Endothelial cell of umbilical vein (primary cell): ENCODE data around the gene CDX1. TPM values are rescaled to one million over a fixed set of nuclear protein-coding genes. Genes with fewer than 3 reads are reported as not detected.

ENCODE experiments used
- BruUV-seq: library from RNA; stranded (reverse); fragments of 400-500 nt; replicated peaks from 2 replicates; lab custom pipeline; 2021; lab: Mats Ljungman, UMichigan
- CTCF ChIA-PET: fragments of 300-600, 350-600 bp; sonication (Branson Sonifier 250); formaldehyde crosslinking; loops from one replicate; lab custom pipeline; 2021; ENCODE audit warnings: antibody characterized with exemption, inconsistent platforms; lab: Charles Lee
- POLR2A ChIA-PET: fragments of 300-600, 350-600 bp; sonication (Branson Sonifier 250); formaldehyde crosslinking; loops from one replicate; lab custom pipeline; 2021; ENCODE audit warnings: antibody characterized with exemption, inconsistent platforms; lab: Charles Lee
- DNase-seq: peaks from one replicate; pipeline ENCODE4 v3.0.0-alpha.2; 2011; ENCODE audit warnings: low read depth, low spot score
- FAIRE-seq: peaks from 2 replicates; lab custom pipeline; 2011; peaks lifted over from hg19 to GRCh38; lab: Jason Lieb, UNC
- H2AFZ ChIP-seq: 2 replicates; pipeline ENCODE4 v1.6.0; 2012; ENCODE audit warnings: low read depth, low read length, control low read depth, inconsistent platforms
- H3K27ac ChIP-seq: 2 replicates; pipeline ENCODE4 v1.5.1; 2011; ENCODE audit warnings: low read depth, mild to moderate bottlenecking, control low read depth, low read length, moderate library complexity; ENCODE audit not compliant: insufficient read depth
- H3K27me3 ChIP-seq, 2 experiments: 2 replicates each; pipeline versions ENCODE4 v1.6.0 to v1.6.1; 2011; ENCODE audit warnings: low read length in 2 of 2, mixed read lengths in 1 of 2; ENCODE audit not compliant: control insufficient read depth in 2 of 2, insufficient read depth in 2 of 2
- H3K36me3 ChIP-seq, 2 experiments: 2 replicates in 1 of 2; 3 replicates in 1 of 2; pipeline ENCODE4 v1.5.1; 2011; ENCODE audit warnings: low read length in 2 of 2, mild to moderate bottlenecking in 1 of 2, moderate library complexity in 1 of 2; ENCODE audit not compliant: control insufficient read depth in 2 of 2, insufficient read depth in 2 of 2; ENCODE audit errors: extremely low read depth in 1 of 2
- H3K4me1 ChIP-seq: 3 replicates; pipeline ENCODE4 v1.5.1; 2011; ENCODE audit warnings: mild to moderate bottlenecking, low read length; ENCODE audit not compliant: control insufficient read depth, insufficient read depth; ENCODE audit errors: extremely low read depth
- H3K4me2 ChIP-seq: 2 replicates; pipeline ENCODE4 v1.6.1; 2011; ENCODE audit warnings: low read length, control low read depth, mixed read lengths; ENCODE audit not compliant: insufficient read depth
- H3K4me3 ChIP-seq, 3 experiments: fragments of 200-600 bp in 1 of 3; sonication (generic), shearing (Covaris generic) in 1 of 3; replicated peaks in 1 of 3; 2 replicates each; pipeline ENCODE4 v1.5.1; 2011 to 2016; ENCODE audit warnings: control low read depth in 3 of 3, low read length in 3 of 3, mild to moderate bottlenecking in 2 of 3, inconsistent platforms in 1 of 3, low read depth in 1 of 3, moderate library complexity in 1 of 3; ENCODE audit not compliant: insufficient read depth in 1 of 3
- H3K79me2 ChIP-seq: 2 replicates; pipeline ENCODE4 v1.6.0; 2012; ENCODE audit warnings: low read length, inconsistent platforms; ENCODE audit not compliant: control insufficient read depth, insufficient read depth
- H3K9ac ChIP-seq: replicated peaks from 2 replicates; pipeline ENCODE3; 2011; ENCODE audit warnings: low read length, control low read depth; ENCODE audit not compliant: insufficient read depth; ENCODE audit errors: extremely low read depth
- H3K9me1 ChIP-seq: replicated peaks from 3 replicates; pipeline ENCODE4 v1.6.0; 2011; ENCODE audit warnings: mild to moderate bottlenecking, low read length; ENCODE audit not compliant: control insufficient read depth, insufficient read depth; ENCODE audit errors: extremely low read depth
- H3K9me3 ChIP-seq: replicated peaks from 2 replicates; pipeline ENCODE4 v1.5.1; 2012; ENCODE audit warnings: low read length, inconsistent platforms; ENCODE audit not compliant: control insufficient read depth, insufficient read depth
- H4K20me1 ChIP-seq: replicated peaks from 2 replicates; pipeline ENCODE3; 2011; ENCODE audit warnings: mild to moderate bottlenecking, low read length; ENCODE audit not compliant: control insufficient read depth, insufficient read depth; ENCODE audit errors: extremely low read depth
- CTCF ChIP-seq, 2 donors: IDR thresholded peaks; 1 replicate in 1 of 2; 2 replicates in 1 of 2; pipeline ENCODE4 v1.5.1; 2011; ENCODE audit warnings: low read length in 2 of 2, mild to moderate bottlenecking in 2 of 2, moderate library complexity in 2 of 2, control low read depth in 1 of 2, inconsistent platforms in 1 of 2, low read depth in 1 of 2; ENCODE audit not compliant: insufficient read depth in 1 of 2; ENCODE audit errors: extremely low read depth in 1 of 2
- EZH2 ChIP-seq: IDR thresholded peaks from 2 replicates; pipeline ENCODE4 v1.6.1; 2012; ENCODE audit warnings: borderline replicate concordance, low read depth, mild to moderate bottlenecking, moderate library complexity, low read length, inconsistent platforms; ENCODE audit not compliant: severe bottlenecking
- FOS ChIP-seq: IDR thresholded peaks from 2 replicates; pipeline ENCODE4 v1.6.1; 2011; ENCODE audit warnings: mild to moderate bottlenecking, low read length, moderate library complexity, borderline replicate concordance; ENCODE audit not compliant: insufficient read depth
- GATA2 ChIP-seq: IDR thresholded peaks from 2 replicates; pipeline ENCODE4 v1.7.0; 2011; ENCODE audit warnings: low read depth, mild to moderate bottlenecking, moderate library complexity, mixed read lengths, low read length; ENCODE audit not compliant: insufficient read length, insufficient read depth
- JUN ChIP-seq: IDR thresholded peaks from 2 replicates; pipeline ENCODE4 v1.6.1; 2011; ENCODE audit warnings: borderline replicate concordance, low read depth; ENCODE audit not compliant: insufficient read length, insufficient read depth
- MAX ChIP-seq: IDR thresholded peaks from 2 replicates; pipeline ENCODE4 v1.6.1; 2011; ENCODE audit not compliant: insufficient read depth, insufficient read length
- MYC ChIP-seq: IDR thresholded peaks from one replicate; pipeline ENCODE4 v1.6.1; 2011; ENCODE audit warnings: mild to moderate bottlenecking, low read depth, low read length
- POLR2A ChIP-seq: IDR thresholded peaks from 2 replicates; pipeline ENCODE4 v1.6.1; 2012; ENCODE audit warnings: low read depth, mild to moderate bottlenecking, control low read depth, low read length
- POLR2AphosphoS5 ChIP-seq: IDR thresholded peaks from 2 replicates; pipeline ENCODE4 v1.6.1; 2012; ENCODE audit warnings: low read depth, mild to moderate bottlenecking, control low read depth, low read length, moderate library complexity; ENCODE audit not compliant: insufficient read depth
- dilution Hi-C: fragments of 300-500 bp; cut with MboI; formaldehyde crosslinking; loops from one replicate; pipeline ENCODE4 v1.15.0; 2019; ENCODE audit warnings: low sequenced_read_pairs; ENCODE audit not compliant: extremely low pct_ligation_motif_present
- intact Hi-C: fragments of 100-400 bp; cut with micrococcal nuclease; formaldehyde crosslinking; loops from one replicate; pipeline ENCODE4 v1.10.0; 2022
- polyA plus RNA-seq, 4 experiments: library from polyadenylated mRNA; depleted of rRNA in 3 of 4; stranded (reverse) in 3 of 4; unstranded in 1 of 4; fragments of >200 nt; gene quantifications; 2 replicates each; pipeline versions ENCODE4 v1.2.1 to v1.2.3, GENCODE V29; 2011 to 2012; ENCODE audit warnings: missing spikeins in 1 of 4
- total RNA-seq: library from RNA; stranded (reverse); gene quantifications from 2 replicates; pipeline ENCODE4 v1.2.3, GENCODE V29; 2021

The CDX1 gene
- total and polyA plus RNA-seq, 2 donors (not counting 3 experiments of a cell fraction or from before 2014, with no cell fraction given) = not detected

GRCh38 chr5:150133581-150134197 lies 32.9 kb upstream of the CDX1 start:
- POLR2A ChIA-PET = no interaction called here
- Histone ChIP-seq H3K9ac (no peak overlapping the region), H4K20me1 (no peaks in the 10 kb centered on the region), H3K9me3 (no peaks in the 10 kb centered on the region), H2AFZ (no peak overlapping the region), H3K79me2 (no peaks in the 10 kb centered on the region), H3K4me2 (no peak overlapping the region), H3K4me3 (no peak overlapping the region), H3K27me3 (peaks cover 0 to 6% of the 10 kb centered on the region in 2 experiments), H3K4me1 (peaks cover 21% of the 10 kb centered on the region), H3K9me1 (no peaks in the 10 kb centered on the region), H3K36me3 (no peaks in the 10 kb centered on the region), H3K27ac (no peak overlapping the region)
- no TSS peak for BruUV-seq
- TF ChIP-seq FOS (no peak), EZH2 (no peak), GATA2 (no peak), CTCF (IDR thresholded peaks at IDR 0.05; ENCODE audit: extremely low read depth in 1 of 2, insufficient read depth in 1 of 2, low read depth in 1 of 2, low read length in 2 of 2) (no peak), POLR2A (no peak), MAX (no peak), JUN (no peak), MYC (no peak), POLR2AphosphoS5 (no peak)
- CTCF ChIA-PET = interaction anchor here (1.2 to 3.0 kb wide), 3 partner anchors 42 to 303 kb away, joined by 3 to 18 read pairs (median 7); no protein-coding TSS in a partner anchor
- intact Hi-C loops (loop anchor here (5.0 kb wide), 1 partner anchor 131 kb away; the partner anchor contains the start of genes HMGXB3 and TIGD6), dilution Hi-C loops (no loop called here)
- DNase-seq = no peak
- FAIRE-seq = no peak
